Fibroblast of lung (primary cell): ENCODE measurements around the gene FOXI3. TPM values are rescaled to one million over a fixed set of nuclear protein-coding genes. Genes with fewer than 3 reads are reported as not detected.

ENCODE experiments used
- DNase-seq, 2 donors: peaks; one replicate each; pipeline versions ENCODE4 v3.0.0 to v3.0.0-alpha.2; 2010; ENCODE audit warnings: low read depth in 2 of 2
- H2AFZ ChIP-seq: 2 replicates; pipeline ENCODE4 v1.5.1; 2012; ENCODE audit warnings: low read length, control low read depth, inconsistent platforms
- H3K27ac ChIP-seq: 2 replicates; pipeline ENCODE4 v1.5.1; 2011; ENCODE audit warnings: low read length, control low read depth; ENCODE audit not compliant: insufficient read depth
- H3K27me3 ChIP-seq: 2 replicates; pipeline ENCODE4 v1.5.1; 2011; ENCODE audit warnings: mild to moderate bottlenecking, low read length; ENCODE audit not compliant: control insufficient read depth, insufficient read depth
- H3K36me3 ChIP-seq: 2 replicates; pipeline ENCODE4 v1.5.1; 2011; ENCODE audit warnings: low read length; ENCODE audit not compliant: control insufficient read depth, insufficient read depth
- H3K4me1 ChIP-seq: 2 replicates; pipeline ENCODE4 v1.5.1; 2011; ENCODE audit warnings: low read length; ENCODE audit not compliant: control insufficient read depth, insufficient read depth; ENCODE audit errors: extremely low read depth
- H3K4me2 ChIP-seq: 2 replicates; pipeline ENCODE4 v1.5.1; 2011; ENCODE audit warnings: low read length, control low read depth; ENCODE audit not compliant: insufficient read depth; ENCODE audit errors: extremely low read depth
- H3K4me3 ChIP-seq, 4 experiments: fragments of 200-600 bp in 1 of 4; sonication (generic) in 1 of 4; replicated peaks in 1 of 4; 2 replicates each; pipeline ENCODE4 v1.5.1; 2011 to 2016; ENCODE audit warnings: low read length in 4 of 4, low read depth in 3 of 4, mild to moderate bottlenecking in 3 of 4, control low read depth in 2 of 4, inconsistent platforms in 1 of 4, mixed read lengths in 1 of 4; ENCODE audit not compliant: insufficient read depth in 1 of 4; ENCODE audit errors: control extremely low read depth in 1 of 4
- H3K79me2 ChIP-seq: 2 replicates; pipeline ENCODE4 v1.5.1; 2012; ENCODE audit warnings: mild to moderate bottlenecking, low read length, inconsistent platforms; ENCODE audit not compliant: control insufficient read depth, insufficient read depth
- H3K9ac ChIP-seq: 2 replicates; pipeline ENCODE4 v1.5.1; 2011; ENCODE audit warnings: mild to moderate bottlenecking, low read length, control low read depth; ENCODE audit not compliant: insufficient read depth
- H3K9me3 ChIP-seq: 2 replicates; pipeline ENCODE4 v1.5.1; 2012; ENCODE audit warnings: low read depth, low read length; ENCODE audit not compliant: control insufficient read depth, insufficient read depth
- H4K20me1 ChIP-seq: 2 replicates; pipeline ENCODE4 v1.5.1; 2011; ENCODE audit warnings: low read length; ENCODE audit not compliant: control insufficient read depth, insufficient read depth; ENCODE audit errors: extremely low read depth
- CTCF ChIP-seq, 2 donors: IDR thresholded peaks in 1 of 2; conservative IDR thresholded peaks in 1 of 2; 1 replicate in 1 of 2; 2 replicates in 1 of 2; pipeline ENCODE4 v1.5.1; 2011 to 2012; ENCODE audit warnings: low read length in 2 of 2, control low read depth in 1 of 2, inconsistent platforms in 1 of 2, low read depth in 1 of 2, mild to moderate bottlenecking in 1 of 2
- EZH2 ChIP-seq: IDR thresholded peaks from 2 replicates; pipeline ENCODE4 v1.5.1; 2012; ENCODE audit warnings: low read length, control low read depth, mild to moderate bottlenecking; ENCODE audit errors: missing control alignments
- polyA plus RNA-seq, 2 donors: library from polyadenylated mRNA; depleted of rRNA in 1 of 2; stranded (reverse) in 1 of 2; unstranded in 1 of 2; fragments of >200 nt; gene quantifications; 2 replicates each; pipeline ENCODE4 v1.2.1, GENCODE V29; 2011 to 2012; ENCODE audit warnings: missing spikeins in 1 of 2
- total RNA-seq: library from RNA; depleted of rRNA; stranded (reverse); fragments of >200 nt; gene quantifications from 2 replicates; pipeline ENCODE4 v1.2.1, GENCODE V29; 2014

The FOXI3 gene
- total and polyA plus RNA-seq, 2 donors (not counting 1 experiment from before 2014, with no cell fraction given): not detected

GRCh38 chr2:88450925-88451810, 1.3 kb downstream of the FOXI3 start:
- TF ChIP-seq EZH2: peak; percentile 93
- TF ChIP-seq CTCF (conservative IDR thresholded peaks at IDR 0.05 in 1 of 2, IDR thresholded peaks at IDR 0.05 in 1 of 2; ENCODE audit: low read depth in 1 of 2, low read length in 2 of 2): no peak
- no peaks in the 10 kb centered on the region for H3K36me3 ChIP-seq
- H3K4me3 ChIP-seq: no peak overlapping the region
- no peaks in the 10 kb centered on the region for H3K79me2 ChIP-seq
- no peak for DNase-seq
- no peaks in the 10 kb centered on the region for H3K4me1 ChIP-seq
- no peaks in the 10 kb centered on the region for H3K9me3 ChIP-seq
- H3K27ac ChIP-seq: no peak overlapping the region
- no peak overlapping the region for H2AFZ ChIP-seq
- H3K9ac ChIP-seq: no peak overlapping the region
- no peaks in the 10 kb centered on the region for H4K20me1 ChIP-seq
- no peak overlapping the region for H3K4me2 ChIP-seq
- H3K27me3 ChIP-seq: peaks cover 20% of the 10 kb centered on the region

GRCh38 chr2:88450186-88450585, 2.3 kb downstream of the FOXI3 start:
- H3K9ac ChIP-seq: no peak overlapping the region
- no peaks in the 10 kb centered on the region for H3K9me3 ChIP-seq
- no peak overlapping the region for H3K4me2 ChIP-seq
- TF ChIP-seq CTCF (conservative IDR thresholded peaks at IDR 0.05 in 1 of 2, IDR thresholded peaks at IDR 0.05 in 1 of 2; ENCODE audit: low read depth in 1 of 2, low read length in 2 of 2) (no peak), EZH2 (no peak)
- DNase-seq: no peak
- H2AFZ ChIP-seq: no peak overlapping the region
- H3K4me1 ChIP-seq: no peaks in the 10 kb centered on the region
- no peaks in the 10 kb centered on the region for H4K20me1 ChIP-seq
- no peak overlapping the region for H3K27ac ChIP-seq
- H3K36me3 ChIP-seq: no peaks in the 10 kb centered on the region
- no peak overlapping the region for H3K4me3 ChIP-seq
- peaks cover 20% of the 10 kb centered on the region for H3K27me3 ChIP-seq
- H3K79me2 ChIP-seq: no peaks in the 10 kb centered on the region

- TF ChIP-seq EZH2 (no peak), CTCF (conservative IDR thresholded peaks at IDR 0.05 in 1 of 2, IDR thresholded peaks at IDR 0.05 in 1 of 2; ENCODE audit: low read depth in 1 of 2, low read length in 2 of 2) (no peak)
Observed at GRCh38 chr2:88448248-88448647, 4.2 kb downstream of the FOXI3 start.

More at GRCh38 chr2:88448248-88448647, 4.2 kb downstream of the FOXI3 start:
- no peak overlapping the region for H2AFZ ChIP-seq
- H3K36me3 ChIP-seq: no peaks in the 10 kb centered on the region
- H3K4me3 ChIP-seq: no peak overlapping the region
- H3K4me1 ChIP-seq: no peaks in the 10 kb centered on the region
- no peak overlapping the region for H3K4me2 ChIP-seq
- H3K9me3 ChIP-seq: no peaks in the 10 kb centered on the region
- DNase-seq: no peak
- peaks cover 15% of the 10 kb centered on the region for H3K27me3 ChIP-seq
- H4K20me1 ChIP-seq: no peaks in the 10 kb centered on the region
- H3K27ac ChIP-seq: no peak overlapping the region
- no peak overlapping the region for H3K9ac ChIP-seq
- no peaks in the 10 kb centered on the region for H3K79me2 ChIP-seq
